Placental epithelial cell (primary cell): Measurements from ENCODE around the gene FRMPD3. TPM values are rescaled to one million over a fixed set of nuclear protein-coding genes. Genes with fewer than 3 reads are reported as not detected.

Source experiments
- total RNA-seq: library from RNA; depleted of rRNA; stranded (reverse); fragments of >200 nt; gene quantifications from 2 replicates; pipeline ENCODE4 v1.2.3, GENCODE V29; 2012

Gene FRMPD3
- total RNA-seq = under 0.01 and 0.33 TPM in 2 replicates

GRCh38 chrX:107448998-107449835 is at the start of gene FRMPD3:
Gene FRMPD3, plus strand, starts transcription at chrX:107449652. Its CDS starts 76,937 bp downstream, at chrX:107526589.

Other genes with a start within 250 kb of the FRMPD3 start
- gene NUP62CL, start 243.2 kb upstream of the FRMPD3 start, total RNA-seq = 0.79 and 1.8 TPM in 2 replicates
- gene DNAAF6, start 243.0 kb upstream of the FRMPD3 start, total RNA-seq = not detected in 2 replicates
- 22.0 and 175 TPM in 2 replicates for gene PRPS1, start 178.9 kb downstream of the FRMPD3 start, total RNA-seq